Right lobe of liver (tissue), 4 donors: ENCODE results near the gene P3H2.

Experiments used
- POLR2A ChIP-seq: fragments of 450-650 bp; IDR thresholded peaks from one replicate; pipeline ENCODE4 v1.6.1; 2017; ENCODE audit warnings: antibody characterized with exemption, mild to moderate bottlenecking
- TF ChIP-seq, protein P1 (sequence below), 4 donors: fragments of 200-600 bp in 3 of 4; fragments of 450-650 bp in 1 of 4; IDR thresholded peaks; one replicate each; pipeline versions ENCODE4 v1.5.1 to v1.8.0; 2016 to 2022; ENCODE audit warnings: antibody characterized with exemption in 4 of 4, mild to moderate bottlenecking in 2 of 4
- donor health status: DM: no; HTN: no; CAD: no.
- donor health status: DM: no; HTN: no; CAD: no.
- donor health status: DM: no; HTN: yes; CAD: no.

DNA sequence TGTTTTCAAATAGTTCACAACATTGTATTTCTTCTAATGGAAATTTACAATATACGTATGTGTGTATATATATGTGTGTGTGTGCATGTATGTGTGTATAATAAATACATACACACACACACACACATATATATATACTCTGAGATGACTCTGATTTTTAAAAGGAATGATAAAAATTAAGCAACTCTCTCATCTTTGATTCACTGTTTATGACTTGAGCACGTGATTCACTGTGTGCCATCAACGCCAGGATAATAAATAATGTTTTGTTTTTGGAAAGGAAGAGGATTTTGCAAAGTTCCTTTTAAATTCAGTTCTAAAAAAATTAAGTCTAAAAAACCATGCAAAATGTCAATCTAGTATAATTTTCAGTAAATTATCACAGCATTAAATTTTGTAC is 132.4 kb downstream of the P3H2 start:
- TF ChIP-seq POLR2A: no peak
- TF ChIP-seq, protein P1, sequence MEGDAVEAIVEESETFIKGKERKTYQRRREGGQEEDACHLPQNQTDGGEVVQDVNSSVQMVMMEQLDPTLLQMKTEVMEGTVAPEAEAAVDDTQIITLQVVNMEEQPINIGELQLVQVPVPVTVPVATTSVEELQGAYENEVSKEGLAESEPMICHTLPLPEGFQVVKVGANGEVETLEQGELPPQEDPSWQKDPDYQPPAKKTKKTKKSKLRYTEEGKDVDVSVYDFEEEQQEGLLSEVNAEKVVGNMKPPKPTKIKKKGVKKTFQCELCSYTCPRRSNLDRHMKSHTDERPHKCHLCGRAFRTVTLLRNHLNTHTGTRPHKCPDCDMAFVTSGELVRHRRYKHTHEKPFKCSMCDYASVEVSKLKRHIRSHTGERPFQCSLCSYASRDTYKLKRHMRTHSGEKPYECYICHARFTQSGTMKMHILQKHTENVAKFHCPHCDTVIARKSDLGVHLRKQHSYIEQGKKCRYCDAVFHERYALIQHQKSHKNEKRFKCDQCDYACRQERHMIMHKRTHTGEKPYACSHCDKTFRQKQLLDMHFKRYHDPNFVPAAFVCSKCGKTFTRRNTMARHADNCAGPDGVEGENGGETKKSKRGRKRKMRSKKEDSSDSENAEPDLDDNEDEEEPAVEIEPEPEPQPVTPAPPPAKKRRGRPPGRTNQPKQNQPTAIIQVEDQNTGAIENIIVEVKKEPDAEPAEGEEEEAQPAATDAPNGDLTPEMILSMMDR (IDR thresholded peaks at IDR 0.05): no peak
